DND-41 (cell line): Measurements from ENCODE around the gene EPC2.
"Not testable (repeated sequence)": the region's sequence is repeated elsewhere in the genome, so short reads cannot be mapped to it uniquely, and the experiment has no call there.

ENCODE experiments used
- ATAC-seq: fragments of 200-7000 bp; cut with Tn5 transposase; 3 replicates; pipeline ENCODE4 v1.9.1; 2021; ENCODE audit warnings: low read depth; ENCODE audit not compliant: insufficient read depth
- DNase-seq: peaks from one replicate; pipeline ENCODE4 v3.0.0-alpha.2; 2020
- H2AFZ ChIP-seq: 2 replicates; pipeline ENCODE4 v1.6.0; 2012; ENCODE audit warnings: low read depth, low read length
- H3K27ac ChIP-seq: 2 replicates; pipeline ENCODE4 v1.5.1; 2012; ENCODE audit warnings: low read length, inconsistent platforms
- H3K27me3 ChIP-seq: fragments of 200-600 bp; sonication (generic); 2 replicates; pipeline ENCODE4 v1.6.0; 2012; ENCODE audit warnings: low read length, mild to moderate bottlenecking, inconsistent platforms; ENCODE audit not compliant: insufficient read depth, poor library complexity
- H3K36me3 ChIP-seq: 2 replicates; pipeline ENCODE4 v1.5.1; 2012; ENCODE audit warnings: low read length, inconsistent platforms; ENCODE audit not compliant: insufficient read depth
- H3K4me1 ChIP-seq: 2 replicates; pipeline ENCODE4 v1.5.1; 2012; ENCODE audit warnings: mild to moderate bottlenecking, low read length; ENCODE audit not compliant: insufficient read depth
- H3K4me2 ChIP-seq: 2 replicates; pipeline ENCODE4 v1.6.0; 2012; ENCODE audit warnings: mild to moderate bottlenecking, moderate library complexity, low read length, inconsistent platforms; ENCODE audit not compliant: insufficient read depth
- H3K4me3 ChIP-seq, 2 experiments: fragments of 200-600 bp in 1 of 2; shearing (Covaris generic) in 1 of 2; 2 replicates each; pipeline ENCODE4 v1.5.1; 2012 to 2016; ENCODE audit warnings: inconsistent platforms in 2 of 2, low read length in 2 of 2, mild to moderate bottlenecking in 2 of 2, low read depth in 1 of 2, moderate library complexity in 1 of 2
- H3K79me2 ChIP-seq: 2 replicates; pipeline ENCODE4 v1.6.0; 2012; ENCODE audit warnings: low read length, inconsistent platforms; ENCODE audit not compliant: insufficient read depth
- H3K9ac ChIP-seq: 2 replicates; pipeline ENCODE4 v1.6.0; 2012; ENCODE audit warnings: low read depth, mild to moderate bottlenecking, inconsistent platforms, low read length, moderate library complexity
- H3K9me3 ChIP-seq: 2 replicates; pipeline ENCODE4 v1.5.1; 2012; ENCODE audit warnings: low read length, moderate library complexity, mild to moderate bottlenecking, inconsistent platforms; ENCODE audit not compliant: insufficient read depth, severe bottlenecking
- H4K20me1 ChIP-seq: 2 replicates; pipeline ENCODE4 v1.6.0; 2012; ENCODE audit warnings: low read length; ENCODE audit not compliant: insufficient read depth
- CTCF ChIP-seq: IDR thresholded peaks from 2 replicates; pipeline ENCODE4 v1.5.1; 2012; ENCODE audit warnings: borderline replicate concordance, low read length, moderate library complexity, mild to moderate bottlenecking; ENCODE audit not compliant: poor library complexity, severe bottlenecking; ENCODE audit errors: extremely low read depth
- EZH2 ChIP-seq: IDR thresholded peaks from 3 replicates; pipeline ENCODE4 v1.6.1; 2012; ENCODE audit warnings: borderline replicate concordance, low read depth, mild to moderate bottlenecking, moderate library complexity, low read length, inconsistent platforms; ENCODE audit not compliant: severe bottlenecking

EPC2 gene

GRCh38 chr2:148644883-148645538 is 460 bp downstream of the EPC2 start:
- Histone ChIP-seq H3K4me1 (peaks cover 31% of the 10 kb centered on the region), H2AFZ (peak overlapping the region; percentile 99), H3K9ac (peak overlapping the region; percentile 94), H4K20me1 (peaks cover 40% of the 10 kb centered on the region), H3K36me3 (no peaks in the 10 kb centered on the region; the same call in 1 of the 2 replicates), H3K27me3 (peaks cover 28% of the 10 kb centered on the region), H3K9me3 (no peaks in the 10 kb centered on the region), H3K4me2 (peak overlapping the region; percentile 99), H3K27ac (peak overlapping the region; percentile 99), H3K4me3 (peak overlapping the region; percentile 81 to 100), H3K79me2 (peaks cover 48% of the 10 kb centered on the region)
- DNase-seq = peak; percentile 90
- TF ChIP-seq CTCF (peak; percentile 43), EZH2 (no peak)
- peak; percentile 73 for ATAC-seq

- no peak for TF ChIP-seq CTCF
- no peak for TF ChIP-seq EZH2
- Histone ChIP-seq H3K79me2 (peaks cover 55% of the 10 kb centered on the region), H3K9ac (peak overlapping the region; percentile 94), H3K4me2 (peak overlapping the region; percentile 97), H3K4me3 (peak overlapping the region; percentile 81 to 100), H3K9me3 (no peaks in the 10 kb centered on the region), H3K36me3 (no peaks in the 10 kb centered on the region; the same call in 1 of the 2 replicates), H2AFZ (peak overlapping the region; percentile 60), H3K4me1 (peaks cover 32% of the 10 kb centered on the region), H3K27ac (peak overlapping the region; percentile 83), H3K27me3 (peaks cover 28% of the 10 kb centered on the region), H4K20me1 (peaks cover 47% of the 10 kb centered on the region)
- DNase-seq (peak; percentile 71), ATAC-seq (peak; percentile 67)
Observed at GRCh38 chr2:148645539-148646230, 1.1 kb downstream of the EPC2 start.

GRCh38 chr2:148646231-148646559 is 1.6 kb downstream of the EPC2 start:
- H2AFZ ChIP-seq = peak overlapping the region; percentile 60; the same call in 1 of the 2 replicates
- H3K9me3 ChIP-seq = no peaks in the 10 kb centered on the region
- DNase-seq = no peak
- peak overlapping the region; percentile 83; the same call in 1 of the 2 replicates for H3K27ac ChIP-seq
- H3K4me2 ChIP-seq = peak overlapping the region; percentile 97
- peaks cover 24% of the 10 kb centered on the region for H3K27me3 ChIP-seq
- H3K36me3 ChIP-seq = no peaks in the 10 kb centered on the region; the same call in 1 of the 2 replicates
- peaks cover 52% of the 10 kb centered on the region for H4K20me1 ChIP-seq
- ATAC-seq = no peak
- peak overlapping the region; percentile 81 to 100 for H3K4me3 ChIP-seq
- no peak for TF ChIP-seq CTCF
- TF ChIP-seq EZH2 = no peak
- peaks cover 37% of the 10 kb centered on the region for H3K4me1 ChIP-seq
- peaks cover 60% of the 10 kb centered on the region for H3K79me2 ChIP-seq
- H3K9ac ChIP-seq = peak overlapping the region; percentile 94

GRCh38 chr2:148647711-148648110 is 3.2 kb downstream of the EPC2 start:
- peaks cover 37% of the 10 kb centered on the region for H3K4me1 ChIP-seq
- H3K36me3 ChIP-seq, H3K9ac ChIP-seq, DNase-seq, ATAC-seq, H3K27ac ChIP-seq, H3K9me3 ChIP-seq, H3K4me3 ChIP-seq, H2AFZ ChIP-seq: not testable (repeated sequence)
- H3K79me2 ChIP-seq = peaks cover 75% of the 10 kb centered on the region
- peak overlapping the region; percentile 31 for H3K4me2 ChIP-seq
- H3K27me3 ChIP-seq = peaks cover 17% of the 10 kb centered on the region
- H4K20me1 ChIP-seq = peaks cover 64% of the 10 kb centered on the region
